GM13977 (cell line): ENCODE measurements around the gene COL6A6.
"Not testable (repeated sequence)": the region's sequence is repeated elsewhere in the genome, so short reads cannot be mapped to it uniquely, and the experiment has no call there.

Experiments used
- DNase-seq: peaks from one replicate; pipeline ENCODE4 v3.0.0; 2012; ENCODE audit warnings: low spot score
- in situ Hi-C: fragments of 300-500 bp; cut with MboI; formaldehyde crosslinking; loops from one replicate; pipeline ENCODE4 v1.12.0; 2022; ENCODE audit warnings: low sequenced_read_pairs, low pct_unique_long_range_greater_than_20kb, mixed read lengths, inconsistent platforms; ENCODE audit not compliant: unreplicated experiment
- TF ChIP-seq, protein P1 (sequence below): IDR thresholded peaks from 2 replicates; pipeline ENCODE4 v1.5.1; 2012; ENCODE audit warnings: mild to moderate bottlenecking, control low read depth; ENCODE audit not compliant: insufficient read depth; ENCODE audit errors: extremely low read depth, missing control alignments

COL6A6 gene

DNA sequence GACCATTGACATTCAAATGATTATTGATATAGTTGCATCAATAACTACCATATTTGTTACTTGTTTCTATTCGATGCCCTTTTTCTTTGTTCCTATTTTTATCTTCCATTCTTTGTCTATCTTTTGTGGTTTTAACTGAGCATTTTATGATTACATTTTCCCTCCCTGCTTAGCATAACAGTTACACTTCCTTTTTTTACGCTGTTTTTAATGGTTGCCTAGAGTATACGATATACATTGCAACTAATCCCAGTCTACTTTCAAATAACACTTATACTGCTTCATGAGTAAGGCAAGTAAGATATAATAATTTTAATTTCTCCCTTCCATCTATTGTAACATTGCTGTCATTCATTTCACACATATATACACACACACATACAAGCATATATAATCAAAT lies 26.3 kb downstream of the COL6A6 start:
- DNase-seq = no peak
- in situ Hi-C loops = no loop called here
- TF ChIP-seq, protein P1, sequence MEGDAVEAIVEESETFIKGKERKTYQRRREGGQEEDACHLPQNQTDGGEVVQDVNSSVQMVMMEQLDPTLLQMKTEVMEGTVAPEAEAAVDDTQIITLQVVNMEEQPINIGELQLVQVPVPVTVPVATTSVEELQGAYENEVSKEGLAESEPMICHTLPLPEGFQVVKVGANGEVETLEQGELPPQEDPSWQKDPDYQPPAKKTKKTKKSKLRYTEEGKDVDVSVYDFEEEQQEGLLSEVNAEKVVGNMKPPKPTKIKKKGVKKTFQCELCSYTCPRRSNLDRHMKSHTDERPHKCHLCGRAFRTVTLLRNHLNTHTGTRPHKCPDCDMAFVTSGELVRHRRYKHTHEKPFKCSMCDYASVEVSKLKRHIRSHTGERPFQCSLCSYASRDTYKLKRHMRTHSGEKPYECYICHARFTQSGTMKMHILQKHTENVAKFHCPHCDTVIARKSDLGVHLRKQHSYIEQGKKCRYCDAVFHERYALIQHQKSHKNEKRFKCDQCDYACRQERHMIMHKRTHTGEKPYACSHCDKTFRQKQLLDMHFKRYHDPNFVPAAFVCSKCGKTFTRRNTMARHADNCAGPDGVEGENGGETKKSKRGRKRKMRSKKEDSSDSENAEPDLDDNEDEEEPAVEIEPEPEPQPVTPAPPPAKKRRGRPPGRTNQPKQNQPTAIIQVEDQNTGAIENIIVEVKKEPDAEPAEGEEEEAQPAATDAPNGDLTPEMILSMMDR = no peak

DNA sequence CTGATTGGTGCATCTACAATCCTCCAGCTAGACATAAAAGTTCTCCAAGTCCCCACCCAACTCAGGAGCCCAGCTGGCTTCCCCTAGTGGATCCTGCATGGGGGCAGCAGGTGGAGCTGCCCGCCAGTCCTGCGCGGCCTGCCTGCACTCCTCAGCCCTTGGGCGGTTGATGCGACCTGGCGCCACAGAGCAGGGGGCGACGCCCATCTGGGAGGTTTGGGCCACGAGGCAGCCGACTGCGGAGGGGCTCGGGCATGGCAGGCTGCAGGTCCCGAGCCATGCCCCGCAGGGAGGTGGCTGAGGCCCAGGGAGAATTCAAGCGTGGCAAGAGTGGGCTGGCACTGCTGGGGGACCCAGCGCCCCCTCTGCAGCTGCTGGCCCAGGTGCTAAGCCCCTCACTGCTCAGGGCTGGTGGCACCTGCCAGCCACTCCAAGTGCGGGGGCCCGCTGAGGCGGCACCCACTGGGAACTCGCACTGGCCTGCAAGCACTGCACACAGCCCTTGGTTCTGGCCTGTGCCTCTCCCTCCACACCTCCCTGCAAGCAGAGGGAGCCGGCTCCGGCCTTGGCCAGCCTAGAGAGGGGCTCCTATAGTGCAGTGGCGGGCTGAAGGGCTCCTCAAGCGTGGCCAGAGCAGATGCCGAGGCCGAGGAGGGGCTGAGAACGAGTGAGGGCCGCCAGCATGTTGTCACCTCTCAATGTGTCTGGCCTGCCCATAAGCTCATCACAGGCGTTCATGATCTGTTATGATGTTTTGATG lies 30.1 kb downstream of the COL6A6 start:
- TF ChIP-seq, protein P1 = no peak
- in situ Hi-C loops = no loop called here
- DNase-seq = no peak

DNA sequence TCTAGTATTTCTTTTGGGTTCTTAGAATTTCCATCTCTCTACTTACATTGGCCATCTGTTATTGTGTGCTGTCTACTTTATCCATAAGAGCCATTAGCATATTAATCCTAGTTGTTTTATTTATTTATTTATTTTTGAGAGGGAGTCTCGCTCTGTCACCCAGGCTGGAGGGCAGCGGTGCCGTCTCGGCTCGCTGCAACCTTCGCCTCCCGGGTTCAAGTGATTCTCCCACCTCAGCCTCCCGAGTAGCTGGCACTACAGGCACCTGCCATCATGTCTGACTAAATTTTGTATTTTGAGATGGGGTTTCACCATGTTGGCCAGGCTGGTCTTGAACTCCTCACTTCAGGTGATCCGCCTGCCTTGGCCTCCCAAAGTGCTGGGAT lies 30.7 kb downstream of the COL6A6 start:
- in situ Hi-C loops, DNase-seq: not testable (repeated sequence)

DNA sequence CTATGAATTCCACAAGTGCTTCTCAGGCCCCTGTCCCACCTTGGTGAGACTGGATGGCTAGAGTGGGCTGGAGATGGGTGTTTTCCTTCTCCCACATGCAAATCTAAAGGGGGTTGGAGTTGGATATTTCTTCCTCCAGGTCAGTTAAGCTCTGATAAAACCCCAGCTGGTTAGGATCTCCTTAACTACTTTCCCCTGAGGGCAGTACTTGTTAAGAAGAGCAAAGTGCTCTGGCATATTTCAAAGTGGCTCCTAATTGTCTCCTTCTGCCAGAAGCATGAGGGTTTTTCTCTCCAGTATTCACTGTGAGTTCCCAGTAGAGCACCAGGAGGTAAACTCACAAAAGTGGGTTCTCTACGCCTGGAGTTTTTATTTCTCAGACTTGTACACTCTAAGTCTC lies 31.4 kb downstream of the COL6A6 start:
- TF ChIP-seq, protein P1 = no peak
- in situ Hi-C loops = no loop called here
- no peak for DNase-seq

DNA sequence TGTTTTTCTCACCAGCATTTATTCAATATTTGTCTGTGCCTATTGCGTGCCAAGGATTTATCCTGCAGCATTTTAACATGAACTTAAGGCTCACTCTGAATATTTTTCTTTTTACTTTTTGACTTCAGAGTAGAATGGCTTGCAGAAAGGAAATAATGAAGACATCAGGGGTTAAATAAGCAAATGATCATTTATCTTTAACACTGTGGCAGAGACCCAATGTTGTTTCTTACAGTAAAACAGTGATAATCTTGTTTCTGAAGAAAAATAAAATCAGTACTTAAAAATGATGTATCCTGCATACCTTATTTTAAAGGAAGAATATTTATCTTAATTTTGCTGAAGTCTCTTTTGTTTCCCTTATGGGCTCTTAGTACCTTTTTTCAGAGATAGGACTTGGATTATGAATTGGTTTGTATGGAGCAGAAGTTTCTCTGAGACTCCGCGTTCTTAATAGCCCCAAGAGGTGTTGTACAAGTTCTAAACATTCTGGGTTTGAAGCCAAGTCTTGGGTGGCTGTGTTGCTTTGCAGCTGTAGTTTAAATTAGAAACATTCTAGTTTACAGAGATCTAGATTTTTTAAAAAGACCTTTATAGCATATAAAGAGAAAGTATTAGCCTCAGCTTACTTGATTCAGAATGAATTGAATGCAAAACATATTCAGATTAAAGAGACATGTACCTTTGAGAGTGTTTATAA lies 40.5 kb downstream of the COL6A6 start:
- in situ Hi-C loops = no loop called here
- TF ChIP-seq, protein P1 = no peak
- no peak for DNase-seq

DNA sequence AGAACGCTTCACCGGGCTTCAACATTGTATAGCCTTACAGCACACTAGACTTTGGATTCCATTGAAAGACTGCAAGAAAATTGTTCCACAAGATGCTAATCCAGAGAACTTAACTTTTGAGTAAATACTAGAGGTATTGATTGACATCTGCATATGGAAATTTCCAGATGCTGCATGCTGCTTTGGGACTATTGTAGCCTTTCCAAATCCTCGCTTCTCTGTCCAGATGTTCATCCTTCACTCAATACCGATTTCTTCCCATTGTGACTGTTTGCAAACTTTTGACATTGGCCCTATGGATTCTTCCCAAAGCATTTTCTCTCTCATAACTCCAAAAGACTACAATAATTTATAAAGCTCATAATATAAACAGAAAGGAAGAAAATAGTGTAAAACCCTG lies 41.4 kb downstream of the COL6A6 start:
- TF ChIP-seq, protein P1 = no peak
- in situ Hi-C loops = no loop called here

DNA sequence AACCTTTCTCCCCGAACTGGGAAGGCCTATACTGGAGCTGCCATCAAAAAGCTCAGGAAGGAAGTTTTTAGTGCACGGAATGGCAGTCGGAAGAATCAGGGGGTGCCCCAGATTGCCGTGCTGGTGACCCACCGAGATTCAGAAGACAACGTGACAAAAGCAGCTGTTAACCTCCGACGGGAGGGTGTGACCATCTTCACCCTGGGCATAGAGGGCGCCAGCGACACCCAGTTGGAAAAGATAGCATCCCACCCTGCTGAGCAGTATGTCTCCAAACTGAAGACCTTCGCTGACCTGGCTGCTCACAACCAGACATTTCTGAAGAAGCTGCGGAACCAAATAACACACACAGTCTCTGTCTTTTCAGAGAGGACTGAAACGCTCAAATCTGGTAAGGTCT lies 48.2 kb downstream of the COL6A6 start:
- in situ Hi-C loops = no loop called here
- DNase-seq = no peak
- TF ChIP-seq, protein P1 = no peak

More for the DNA sequence above, 41.4 kb downstream of the COL6A6 start:
- DNase-seq = no peak
